HCT116 (cell line): ENCODE measurements around the gene PRKG1. TPM values are rescaled to one million over a fixed set of nuclear protein-coding genes. Genes with fewer than 3 reads are reported as not detected.

Experiments used
- ATAC-seq: fragments of 200-7000 bp; cut with Tn5 transposase; 2 replicates; pipeline ENCODE4 v1.9.1; 2020; ENCODE audit warnings: mild to moderate bottlenecking, moderate library complexity
- BruUV-seq: library from RNA; stranded (reverse); fragments of 400-500 nt; replicated peaks from 2 replicates; lab custom pipeline; 2021; lab: Mats Ljungman, UMichigan
- CTCF ChIA-PET: fragments of 300-600 bp; sonication (Branson Sonifier 250); formaldehyde crosslinking; loops from one replicate; lab custom pipeline; 2021; ENCODE audit warnings: antibody characterized with exemption; lab: Charles Lee
- POLR2A ChIA-PET: fragments of 300-600, 350-600 bp; sonication (Branson Sonifier 250); formaldehyde crosslinking; loops from one replicate; lab custom pipeline; 2021; ENCODE audit warnings: antibody characterized with exemption; lab: Charles Lee
- RAD21 ChIA-PET, 2 experiments: fragments of 300-600 bp; sonication (Branson Sonifier 250); formaldehyde crosslinking; loops; one replicate each; lab custom pipeline; 2023; ENCODE audit warnings: low total read pairs in 2 of 2; ENCODE audit not compliant: uncharacterized antibody in 2 of 2, unreplicated experiment in 2 of 2, low non-redundant PET in 1 of 2; lab: Charles Lee
- DNase-seq: peaks from one replicate; pipeline ENCODE4 v3.0.0-alpha.2; 2010; ENCODE audit warnings: low read depth, low spot score
- H2AFZ ChIP-seq: fragments of 200-600 bp; shearing (Covaris generic), sonication (generic); 2 replicates; pipeline ENCODE4 v1.6.1; 2017; ENCODE audit warnings: low read depth, mixed run types, mixed read lengths, antibody characterized with exemption, low read length; ENCODE audit not compliant: poor library complexity, severe bottlenecking
- H3K27ac ChIP-seq: 2 replicates; pipeline ENCODE4 v1.5.1; 2012; ENCODE audit warnings: low read depth, low read length
- H3K27me3 ChIP-seq: fragments of 200-600 bp; sonication (generic); 2 replicates; pipeline ENCODE4 v1.6.1; 2016; ENCODE audit warnings: mixed run types, low read length, mixed read lengths; ENCODE audit not compliant: insufficient read depth
- H3K36me3 ChIP-seq, 2 experiments: fragments of 200-500 bp in 1 of 2; fragments of 200-600 bp in 1 of 2; sonication (Bioruptor generic) in 1 of 2; sonication (generic) in 1 of 2; 2 replicates each; pipeline versions ENCODE4 v1.5.1 to v1.6.1; 2014 to 2016; ENCODE audit warnings: low read length in 2 of 2, inconsistent platforms in 1 of 2, mixed read lengths in 1 of 2, mixed run types in 1 of 2; ENCODE audit not compliant: insufficient read depth in 2 of 2, control insufficient read depth in 1 of 2
- H3K4me1 ChIP-seq, 2 experiments: fragments of 200-600 bp in 1 of 2; sonication (generic) in 1 of 2; 2 replicates each; pipeline versions ENCODE4 v1.5.1 to v1.6.1; 2012 to 2017; ENCODE audit warnings: low read length in 2 of 2, inconsistent platforms in 1 of 2, mild to moderate bottlenecking in 1 of 2, mixed read lengths in 1 of 2, mixed run types in 1 of 2, moderate library complexity in 1 of 2; ENCODE audit not compliant: insufficient read depth in 2 of 2, control insufficient read depth in 1 of 2
- H3K4me2 ChIP-seq: fragments of 200-600 bp; sonication (generic); 2 replicates; pipeline ENCODE4 v1.6.1; 2017; ENCODE audit warnings: mixed run types, low read length, mixed read lengths
- H3K4me3 ChIP-seq, 2 experiments: fragments of 200-600 bp in 1 of 2; sonication (generic) in 1 of 2; replicated peaks in 1 of 2; 2 replicates each; pipeline ENCODE4 v1.5.1; 2011 to 2016; ENCODE audit warnings: low read length in 2 of 2, control low read depth in 1 of 2, low read depth in 1 of 2, mild to moderate bottlenecking in 1 of 2, mixed read lengths in 1 of 2, mixed run types in 1 of 2
- H3K79me2 ChIP-seq: fragments of 200-600 bp; sonication (generic); 2 replicates; pipeline ENCODE4 v1.6.1; 2017; ENCODE audit warnings: mild to moderate bottlenecking, mixed run types, low read length, moderate library complexity, mixed read lengths; ENCODE audit not compliant: insufficient read depth
- H3K9ac ChIP-seq: fragments of 200-600 bp; sonication (generic); 2 replicates; pipeline ENCODE4 v1.6.1; 2016; ENCODE audit warnings: low read length, mixed read lengths
- H3K9me2 ChIP-seq: fragments of 200-600 bp; sonication (generic), shearing (Covaris generic); 2 replicates; pipeline ENCODE4 v1.6.1; 2017; ENCODE audit warnings: mixed run types, mild to moderate bottlenecking, moderate library complexity; ENCODE audit not compliant: insufficient read depth
- H3K9me3 ChIP-seq, 2 experiments: fragments of 200-500 bp in 1 of 2; fragments of 200-600 bp in 1 of 2; sonication (Bioruptor generic) in 1 of 2; sonication (generic) in 1 of 2; 2 replicates each; pipeline ENCODE4 v1.6.1; 2014 to 2017; ENCODE audit warnings: low read length in 2 of 2, mixed read lengths in 2 of 2, inconsistent platforms in 1 of 2, low read depth in 1 of 2, mild to moderate bottlenecking in 1 of 2, mixed run types in 1 of 2, moderate library complexity in 1 of 2; ENCODE audit not compliant: control insufficient read depth in 1 of 2, insufficient read depth in 1 of 2
- H4K20me1 ChIP-seq: fragments of 200-600 bp; sonication (generic), shearing (Covaris generic); 2 replicates; pipeline ENCODE4 v1.6.1; 2017; ENCODE audit warnings: mixed run types, mild to moderate bottlenecking, moderate library complexity; ENCODE audit not compliant: insufficient read depth
- CBX3 ChIP-seq: IDR thresholded peaks from 2 replicates; pipeline ENCODE4 v1.6.1; 2012; ENCODE audit warnings: low read depth
- CEBPB ChIP-seq: IDR thresholded peaks from 2 replicates; pipeline ENCODE4 v1.6.1; 2012; ENCODE audit warnings: low read depth
- EGR1 ChIP-seq: IDR thresholded peaks from 2 replicates; pipeline ENCODE4 v1.6.1; 2012; ENCODE audit warnings: low read depth
- JUND ChIP-seq: IDR thresholded peaks from 2 replicates; pipeline ENCODE4 v1.6.1; 2012
- MAX ChIP-seq: IDR thresholded peaks from 2 replicates; pipeline ENCODE4 v1.6.1; 2012
- POLR2A ChIP-seq: IDR thresholded peaks from 2 replicates; pipeline ENCODE4 v1.7.0; 2011; ENCODE audit warnings: borderline replicate concordance; ENCODE audit not compliant: insufficient read depth, insufficient read length; ENCODE audit errors: extremely low read depth
- POLR2AphosphoS5 ChIP-seq: IDR thresholded peaks from 2 replicates; pipeline ENCODE4 v1.6.1; 2011; ENCODE audit warnings: mild to moderate bottlenecking, low read depth, low read length, moderate library complexity
- RAD21 ChIP-seq: IDR thresholded peaks from 2 replicates; pipeline ENCODE4 v1.6.1; 2012; ENCODE audit warnings: low read depth, mild to moderate bottlenecking
- SP1 ChIP-seq: IDR thresholded peaks from 2 replicates; pipeline ENCODE4 v1.6.1; 2012; ENCODE audit warnings: low read depth
- TCF7L2 ChIP-seq: IDR thresholded peaks from 2 replicates; pipeline ENCODE4 v1.7.0; 2011; ENCODE audit warnings: borderline replicate concordance, inconsistent platforms; ENCODE audit not compliant: insufficient read depth, insufficient read length; ENCODE audit errors: extremely low read depth
- YY1 ChIP-seq: IDR thresholded peaks from 2 replicates; pipeline ENCODE4 v1.6.1; 2011; ENCODE audit warnings: low read length, low read depth, moderate library complexity, mild to moderate bottlenecking; ENCODE audit not compliant: insufficient replicate concordance; ENCODE audit errors: extremely low read depth
- ZNF274 ChIP-seq: fragments of 200-500 bp; sonication (Bioruptor generic); IDR thresholded peaks from 2 replicates; pipeline ENCODE4 v1.6.1; 2014; ENCODE audit warnings: mild to moderate bottlenecking, low read depth, low read length, inconsistent platforms
- intact Hi-C: fragments of 100-400 bp; cut with micrococcal nuclease; formaldehyde crosslinking; loops from 2 replicates; pipeline ENCODE4 v1.10.0; 2022
- total RNA-seq: library from RNA; stranded (reverse); gene quantifications from one replicate; pipeline ENCODE4 v1.2.1, GENCODE V29; 2021; ENCODE audit not compliant: unreplicated experiment

Gene PRKG1
- total RNA-seq, 1 experiment from 2014 or later, result 1.4 TPM

- no peak for TF ChIP-seq YY1
- TF ChIP-seq SP1, result no peak
- TF ChIP-seq CBX3, result no peak
- no peak for TF ChIP-seq RAD21
- no peak for TF ChIP-seq MAX
- TF ChIP-seq ZNF274, result no peak
- no peak for TF ChIP-seq CEBPB
- no peak for TF ChIP-seq POLR2AphosphoS5
- TF ChIP-seq JUND, result no peak
- no peak for TF ChIP-seq EGR1
- TF ChIP-seq POLR2A, result no peak
- H4K20me1 ChIP-seq, result no peaks in the 10 kb centered on the region
- H3K9ac ChIP-seq, result no peak overlapping the region
- no peak overlapping the region for H3K4me2 ChIP-seq
- DNase-seq (no peak), ATAC-seq (no peak)
- H3K36me3 ChIP-seq, result no peaks in the 10 kb centered on the region
- peaks cover 5 to 15% of the 10 kb centered on the region in 2 experiments; a peak in 3 of 4 replicates for H3K4me1 ChIP-seq
- no TSS peak for BruUV-seq
- no peak overlapping the region for H2AFZ ChIP-seq
- H3K27me3 ChIP-seq, result no peaks in the 10 kb centered on the region
- intact Hi-C loops, result no loop called here
- CTCF ChIA-PET, result interaction anchor here (0.6 kb wide), 1 partner anchor 27 kb away, joined by 3 read pairs; no protein-coding TSS in a partner anchor
- H3K9me3 ChIP-seq, result no peaks in the 10 kb centered on the region
- no peaks in the 10 kb centered on the region for H3K9me2 ChIP-seq
- no peaks in the 10 kb centered on the region for H3K79me2 ChIP-seq
- no peak overlapping the region for H3K4me3 ChIP-seq
- POLR2A ChIA-PET, result no interaction called here
- no peak overlapping the region for H3K27ac ChIP-seq
- RAD21 ChIA-PET, result no interaction called here
Measured at GRCh38 chr10:52220947-52221346, 1146.7 kb downstream of the PRKG1 start.

GRCh38 chr10:52221923-52222322 lies 1147.6 kb downstream of the PRKG1 start:
- CTCF ChIA-PET, result no interaction called here
- peaks cover 5 to 23% of the 10 kb centered on the region in 2 experiments; a peak in 3 of 4 replicates for H3K4me1 ChIP-seq
- RAD21 ChIA-PET, result no interaction called here
- intact Hi-C loops, result no loop called here
- DNase-seq (no peak), ATAC-seq (peak; percentile 86)
- no peaks in the 10 kb centered on the region for H4K20me1 ChIP-seq
- no TSS peak for BruUV-seq
- no peak overlapping the region for H3K27ac ChIP-seq
- POLR2A ChIA-PET, result no interaction called here
- no peak for TF ChIP-seq JUND
- peak; percentile 100 for TF ChIP-seq TCF7L2
- no peak for TF ChIP-seq RAD21
- TF ChIP-seq EGR1, result no peak
- no peak for TF ChIP-seq ZNF274
- peak overlapping the region; percentile 13 for H2AFZ ChIP-seq
- no peaks in the 10 kb centered on the region for H3K9me3 ChIP-seq
- H3K9me2 ChIP-seq, result no peaks in the 10 kb centered on the region
- H3K4me2 ChIP-seq, result peak overlapping the region; percentile 37
- H3K36me3 ChIP-seq, result no peaks in the 10 kb centered on the region
- H3K79me2 ChIP-seq, result no peaks in the 10 kb centered on the region
- H3K4me3 ChIP-seq, result no peak overlapping the region
- H3K9ac ChIP-seq, result no peak overlapping the region
- H3K27me3 ChIP-seq, result no peaks in the 10 kb centered on the region
